ENCODE data around the gene BIRC2. TPM values are rescaled to one million over a fixed set of nuclear protein-coding genes. Genes with fewer than 3 reads are reported as not detected.

BIRC2 gene
- total and polyA plus RNA-seq, 4 donors, result 14.1 to 46.7 (median 29.5) TPM

- DNase-seq (ENCODE audit: low spot score), result no peak
- no peak overlapping the region for H3K9ac ChIP-seq (ENCODE audit: low read depth in 1 of 2, low read length in 2 of 2)
- no peak overlapping the region for H3K27ac ChIP-seq (ENCODE audit: low read depth in 1 of 2, low read length in 2 of 2)
- H3K4me1 ChIP-seq (ENCODE audit: control insufficient read depth in 4 of 4, insufficient read depth in 4 of 4, low read length in 3 of 4), result no peaks in the 10 kb centered on the region
- no peaks in the 10 kb centered on the region for H3K36me3 ChIP-seq (ENCODE audit: control insufficient read depth in 4 of 4, insufficient read depth in 3 of 4, low read depth in 1 of 4, low read length in 3 of 4)
- H3K4me3 ChIP-seq (ENCODE audit: low read depth in 1 of 3, low read length in 3 of 3), result no peak overlapping the region
- WGBS, result 89% methylated on average over 1 of the region's 1 CpG
- no peak for TF ChIP-seq EGR1 (IDR thresholded peaks at IDR 0.05; ENCODE audit: low read depth in 2 of 2)
- TF ChIP-seq YY1 (IDR thresholded peaks at IDR 0.05), result no peak
- no peak for TF ChIP-seq FOXA1 (IDR thresholded peaks at IDR 0.05)
- no peak for TF ChIP-seq FOXA2 (IDR thresholded peaks at IDR 0.05)
- no peak for TF ChIP-seq HNF4A (conservative IDR thresholded peaks at IDR 0.05)
- TF ChIP-seq, protein P1, sequence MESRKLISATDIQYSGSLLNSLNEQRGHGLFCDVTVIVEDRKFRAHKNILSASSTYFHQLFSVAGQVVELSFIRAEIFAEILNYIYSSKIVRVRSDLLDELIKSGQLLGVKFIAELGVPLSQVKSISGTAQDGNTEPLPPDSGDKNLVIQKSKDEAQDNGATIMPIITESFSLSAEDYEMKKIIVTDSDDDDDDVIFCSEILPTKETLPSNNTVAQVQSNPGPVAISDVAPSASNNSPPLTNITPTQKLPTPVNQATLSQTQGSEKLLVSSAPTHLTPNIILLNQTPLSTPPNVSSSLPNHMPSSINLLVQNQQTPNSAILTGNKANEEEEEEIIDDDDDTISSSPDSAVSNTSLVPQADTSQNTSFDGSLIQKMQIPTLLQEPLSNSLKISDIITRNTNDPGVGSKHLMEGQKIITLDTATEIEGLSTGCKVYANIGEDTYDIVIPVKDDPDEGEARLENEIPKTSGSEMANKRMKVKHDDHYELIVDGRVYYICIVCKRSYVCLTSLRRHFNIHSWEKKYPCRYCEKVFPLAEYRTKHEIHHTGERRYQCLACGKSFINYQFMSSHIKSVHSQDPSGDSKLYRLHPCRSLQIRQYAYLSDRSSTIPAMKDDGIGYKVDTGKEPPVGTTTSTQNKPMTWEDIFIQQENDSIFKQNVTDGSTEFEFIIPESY (IDR thresholded peaks at IDR 0.05), result no peak
- no peak for TF ChIP-seq NR2F2 (IDR thresholded peaks at IDR 0.05)
- TF ChIP-seq ATF3 (IDR thresholded peaks at IDR 0.05), result no peak
- no peaks in the 10 kb centered on the region for H3K27me3 ChIP-seq (ENCODE audit: control insufficient read depth in 4 of 4, insufficient read depth in 4 of 4, low read length in 3 of 4)
- peaks cover 0 to 7% (median 1%) of the 10 kb centered on the region in 4 donors for H3K9me3 ChIP-seq (ENCODE audit: control insufficient read depth in 4 of 4, low read length in 3 of 4)
Measured at GRCh38 chr11:102302241-102302640, 44.8 kb upstream of the BIRC2 start.

- H3K36me3 ChIP-seq (ENCODE audit: control insufficient read depth in 4 of 4, insufficient read depth in 3 of 4, low read depth in 1 of 4, low read length in 3 of 4), result no peaks in the 10 kb centered on the region
- no peaks in the 10 kb centered on the region for H3K27me3 ChIP-seq (ENCODE audit: control insufficient read depth in 4 of 4, insufficient read depth in 4 of 4, low read length in 3 of 4)
- H3K9me3 ChIP-seq (ENCODE audit: control insufficient read depth in 4 of 4, low read length in 3 of 4), result peaks cover 0 to 7% (median 1%) of the 10 kb centered on the region in 4 donors
- H3K4me3 ChIP-seq (ENCODE audit: low read depth in 1 of 3, low read length in 3 of 3), result no peak overlapping the region
- no peak for DNase-seq (ENCODE audit: low spot score)
- no peak overlapping the region for H3K9ac ChIP-seq (ENCODE audit: low read depth in 1 of 2, low read length in 2 of 2)
- no peaks in the 10 kb centered on the region for H3K4me1 ChIP-seq (ENCODE audit: control insufficient read depth in 4 of 4, insufficient read depth in 4 of 4, low read length in 3 of 4)
- WGBS, result 94% methylated on average over 4 of the region's 4 CpGs
- H3K27ac ChIP-seq (ENCODE audit: low read depth in 1 of 2, low read length in 2 of 2), result no peak overlapping the region
- no peak for TF ChIP-seq EGR1 (IDR thresholded peaks at IDR 0.05; ENCODE audit: low read depth in 2 of 2)
- no peak for TF ChIP-seq SP1 (IDR thresholded peaks at IDR 0.05)
- no peak for TF ChIP-seq REST (IDR thresholded peaks at IDR 0.05)
- no peak for TF ChIP-seq ATF3 (IDR thresholded peaks at IDR 0.05)
- TF ChIP-seq, protein P2, sequence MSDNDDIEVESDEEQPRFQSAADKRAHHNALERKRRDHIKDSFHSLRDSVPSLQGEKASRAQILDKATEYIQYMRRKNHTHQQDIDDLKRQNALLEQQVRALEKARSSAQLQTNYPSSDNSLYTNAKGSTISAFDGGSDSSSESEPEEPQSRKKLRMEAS (IDR thresholded peaks at IDR 0.05), result no peak
- no peak for TF ChIP-seq JUND (IDR thresholded peaks at IDR 0.05)
Measured at GRCh38 chr11:102304686-102305085, 42.3 kb upstream of the BIRC2 start.

Measured in liver (tissue), 9 donors.